ENCODE measurements around the gene SART3.

The SART3 gene

DNA sequence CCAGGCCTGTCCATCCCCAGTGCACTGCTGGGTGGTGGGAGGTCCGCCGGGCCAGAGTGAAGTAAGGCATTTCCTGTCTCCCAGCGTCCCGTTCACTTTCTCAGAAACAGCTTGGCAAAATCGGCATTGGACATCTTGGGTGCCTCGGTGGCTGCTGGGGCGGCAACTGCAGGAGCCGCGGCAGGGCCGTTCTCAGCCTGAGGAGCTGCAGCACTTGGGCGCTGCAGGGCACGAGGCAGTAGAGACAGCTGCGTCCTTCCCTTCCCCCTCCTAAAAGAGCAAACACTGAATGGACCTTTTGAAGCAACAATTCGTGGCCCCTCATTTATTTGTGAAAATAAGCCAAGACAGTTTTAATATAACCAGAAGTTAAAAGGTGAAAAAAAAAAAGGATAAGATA lies 37.6 kb downstream of the SART3 start:
- DNase-seq (ENCODE audit: low read depth in 2 of 2) = no peak

DNA sequence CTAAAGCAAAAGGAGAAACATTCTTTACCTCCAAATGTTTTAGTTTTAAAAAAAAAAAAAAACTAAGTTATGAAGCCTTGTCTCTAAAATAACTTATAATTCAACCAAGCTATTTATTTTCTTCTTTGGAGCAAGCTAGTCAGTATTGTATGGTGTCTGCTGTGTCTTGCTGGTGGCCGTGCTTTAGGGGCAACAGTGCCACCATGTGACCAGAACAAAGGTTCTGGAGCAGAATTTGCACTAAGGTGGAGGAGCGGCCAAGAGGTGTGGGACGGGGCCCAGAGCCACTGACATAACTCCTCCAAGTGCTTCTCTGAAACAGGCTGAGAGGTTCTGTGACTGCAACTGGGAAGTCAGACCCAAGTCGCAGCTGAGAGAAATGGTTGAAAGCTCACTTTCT lies 41.4 kb downstream of the SART3 start:
- DNase-seq (ENCODE audit: low read depth in 2 of 2) = no peak

DNA sequence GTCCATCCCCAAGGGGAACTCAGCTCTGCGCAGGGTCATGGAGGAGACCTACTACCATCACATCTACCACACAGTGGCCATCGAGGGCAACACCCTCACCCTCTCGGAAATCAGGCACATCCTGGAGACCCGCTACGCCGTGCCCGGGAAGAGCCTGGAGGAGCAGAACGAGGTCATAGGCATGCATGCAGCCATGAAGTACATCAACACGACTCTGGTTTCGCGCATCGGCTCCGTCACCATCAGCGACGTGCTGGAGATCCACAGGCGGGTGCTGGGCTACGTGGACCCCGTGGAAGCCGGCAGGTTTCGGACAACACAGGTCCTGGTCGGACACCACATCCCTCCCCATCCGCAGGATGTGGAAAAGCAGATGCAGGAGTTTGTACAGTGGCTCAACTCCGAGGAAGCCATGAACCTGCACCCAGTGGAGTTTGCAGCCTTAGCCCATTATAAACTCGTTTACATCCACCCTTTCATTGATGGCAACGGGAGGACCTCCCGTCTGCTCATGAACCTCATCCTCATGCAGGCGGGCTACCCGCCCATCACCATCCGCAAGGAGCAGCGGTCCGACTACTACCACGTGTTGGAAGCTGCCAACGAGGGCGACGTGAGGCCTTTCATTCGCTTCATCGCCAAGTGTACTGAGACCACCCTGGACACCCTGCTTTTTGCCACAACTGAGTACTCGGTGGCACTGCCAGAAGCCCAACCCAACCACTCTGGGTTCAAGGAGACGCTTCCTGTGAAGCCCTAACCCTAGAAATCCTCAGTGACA lies 42.1 kb downstream of the SART3 start:
- DNase-seq (ENCODE audit: low read depth in 2 of 2) = no peak

DNA sequence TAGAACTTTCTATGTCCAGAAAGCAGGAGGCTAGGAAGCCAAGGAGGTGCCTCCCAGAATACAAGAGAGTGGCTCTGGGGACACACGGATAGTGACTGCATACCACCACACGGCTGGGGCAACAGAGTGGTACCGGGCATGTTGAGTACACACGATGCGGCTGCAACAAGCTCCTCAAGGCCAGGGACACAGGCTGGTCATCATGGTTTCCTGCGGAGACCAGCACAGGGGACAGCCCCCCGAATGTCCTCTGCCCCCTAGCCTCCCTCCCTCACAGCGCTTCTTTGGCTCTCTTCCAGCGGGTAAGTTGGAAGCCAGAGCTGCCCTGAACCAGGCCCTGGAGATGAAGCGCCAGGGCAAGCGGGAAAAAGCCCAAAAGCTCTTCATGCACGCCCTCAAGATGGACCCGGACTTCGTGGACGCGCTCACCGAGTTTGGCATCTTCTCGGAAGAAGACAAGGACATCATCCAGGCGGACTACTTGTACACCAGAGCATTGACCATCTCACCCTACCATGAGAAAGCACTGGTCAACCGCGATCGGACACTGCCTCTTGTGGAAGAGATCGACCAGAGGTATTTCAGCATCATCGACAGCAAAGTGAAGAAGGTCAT lies 42.8 kb downstream of the SART3 start:
- no peak for DNase-seq (ENCODE audit: low read depth in 2 of 2)

DNA sequence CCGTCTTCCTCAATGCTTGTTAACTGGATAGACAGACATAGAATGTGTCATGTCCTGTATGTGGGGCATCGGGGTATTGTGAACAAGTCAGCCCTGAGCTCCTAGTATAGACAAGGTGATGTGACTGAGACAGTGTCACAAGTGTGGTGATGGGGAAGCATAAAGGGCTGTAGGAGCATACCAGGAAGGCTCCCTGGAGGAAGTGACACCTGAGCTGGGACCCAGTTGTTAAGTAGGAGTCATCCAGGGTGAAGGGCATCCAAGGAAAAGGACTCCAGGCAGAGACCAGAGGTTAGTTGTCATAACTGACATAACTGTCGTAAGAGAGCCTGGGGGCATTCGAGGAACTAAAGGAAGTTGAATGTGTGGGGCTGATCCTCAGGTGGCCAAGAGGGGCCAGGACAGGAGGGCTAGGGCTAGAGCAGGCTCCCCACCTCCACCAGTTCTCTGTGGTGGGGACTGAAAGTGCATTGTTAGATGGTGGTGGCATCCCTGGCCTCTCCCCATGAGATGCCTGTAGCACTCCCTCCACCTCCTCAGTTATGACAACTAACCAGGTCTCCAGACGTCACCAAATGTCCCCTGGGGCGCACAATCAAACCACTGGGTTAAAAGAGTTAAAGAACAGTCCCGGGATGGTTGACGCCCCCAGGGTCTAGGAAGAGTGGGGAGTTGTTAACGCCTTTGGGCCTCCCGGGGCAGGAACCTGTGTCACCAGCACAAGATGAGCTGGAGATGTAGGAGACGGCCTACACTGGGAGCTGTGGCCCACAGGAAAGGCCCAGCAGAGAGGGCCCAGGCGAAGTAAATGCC lies 43.5 kb downstream of the SART3 start:
- no peak for DNase-seq (ENCODE audit: low read depth in 2 of 2)

DNA sequence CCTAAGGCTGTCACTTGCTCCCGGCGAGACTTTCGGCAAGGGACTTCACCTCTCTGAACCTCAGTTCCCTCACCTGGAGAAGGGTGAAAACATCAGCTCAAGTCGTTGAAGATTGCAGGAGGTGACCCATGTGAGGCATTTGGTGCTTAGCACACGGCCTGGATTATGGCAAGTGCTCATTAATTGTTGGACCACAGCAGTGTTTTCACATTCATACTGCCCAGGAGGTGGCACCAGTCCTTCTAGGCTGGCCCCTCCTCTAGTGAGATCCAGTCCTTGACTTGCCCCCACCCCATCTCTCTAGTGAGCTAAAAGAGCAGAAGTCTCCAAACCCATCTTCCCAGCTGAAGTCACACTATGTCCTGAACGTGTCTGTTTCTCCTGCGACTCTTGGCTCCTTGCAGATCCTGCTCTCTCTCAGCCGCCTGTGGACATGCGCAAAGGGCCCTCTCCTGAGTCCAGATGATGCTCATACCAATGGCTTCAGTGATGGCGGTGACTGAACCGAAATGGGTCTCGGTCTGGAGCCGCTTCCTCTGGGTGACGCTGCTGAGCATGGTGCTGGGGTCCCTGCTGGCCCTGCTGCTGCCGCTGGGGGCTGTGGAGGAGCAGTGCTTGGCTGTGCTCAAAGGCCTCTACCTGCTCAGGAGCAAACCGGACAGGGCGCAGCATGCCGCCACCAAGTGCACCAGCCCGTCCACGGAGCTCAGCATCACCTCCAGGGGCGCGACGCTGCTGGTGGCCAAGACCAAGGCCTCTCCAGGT lies 44.3 kb downstream of the SART3 start:
- DNase-seq (ENCODE audit: low read depth in 2 of 2) = no peak

DNA sequence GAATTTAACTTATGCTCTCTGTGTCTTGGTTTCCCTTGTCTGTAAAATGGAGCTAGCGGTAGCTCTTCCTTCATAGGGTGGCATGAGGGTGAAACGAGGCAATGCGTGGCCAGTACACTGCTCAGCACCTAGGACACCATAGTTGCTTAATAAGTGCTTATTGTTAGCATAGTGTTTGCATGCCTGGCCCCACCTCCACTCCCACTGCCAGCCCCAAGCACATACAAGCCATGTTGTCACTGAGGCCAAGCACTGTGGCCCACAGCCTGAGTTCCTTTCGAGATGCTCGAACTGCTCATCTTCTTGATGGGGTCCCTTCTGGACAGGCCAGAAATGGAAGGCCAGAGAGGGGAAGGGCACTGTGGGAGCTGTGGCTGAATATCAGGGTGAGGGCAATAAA lies 45.1 kb downstream of the SART3 start:
- no peak for DNase-seq (ENCODE audit: low read depth in 2 of 2)

DNA sequence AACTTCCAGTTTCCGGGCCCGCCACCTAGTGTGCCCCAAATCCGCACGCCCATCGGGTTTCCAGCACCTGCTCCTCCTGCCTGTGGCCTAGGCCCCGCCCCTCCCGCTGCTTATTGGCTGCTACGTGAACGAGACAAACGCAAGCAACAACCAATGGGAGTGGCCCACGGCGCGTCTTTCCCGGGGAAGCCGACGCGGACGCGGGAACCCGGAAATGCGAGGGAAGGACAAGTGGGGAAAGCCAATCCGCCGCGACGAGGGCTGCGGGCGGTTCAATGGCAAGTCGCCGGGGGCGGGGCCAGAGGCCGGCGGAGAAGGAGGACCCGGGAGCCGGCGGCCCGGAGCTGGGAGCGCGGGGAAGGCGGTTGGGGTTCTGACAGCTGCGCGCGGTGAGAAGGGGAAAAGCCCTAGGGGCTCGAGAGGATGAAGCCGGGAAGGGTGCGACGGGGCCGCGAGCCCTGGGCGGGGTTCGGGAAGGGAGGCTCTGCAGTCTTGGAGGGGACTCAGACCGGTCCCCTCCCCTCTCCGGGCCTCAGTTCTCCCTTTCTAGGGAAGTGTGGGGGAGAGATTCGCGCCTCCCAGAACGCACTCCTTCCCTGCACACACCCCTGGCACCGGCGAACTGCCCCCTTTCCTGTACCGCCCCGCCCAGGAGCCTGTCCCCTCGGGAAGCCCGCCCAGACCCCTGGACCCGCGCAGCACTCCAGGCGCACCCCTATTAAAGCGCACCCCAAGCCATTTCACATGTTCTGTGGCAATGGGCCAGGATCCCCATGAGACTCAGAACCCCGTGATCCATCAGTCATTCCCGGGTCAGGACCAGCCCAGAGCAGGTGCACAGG lies 45.8 kb downstream of the SART3 start, which contains the start of gene FICD:
Gene FICD, plus strand, starts transcription at position 305 of the 842 bp plus-strand sequence. CDS start 1,696 bp downstream, outside the sequence.
- peak; percentile 93 to 97 for DNase-seq (ENCODE audit: low read depth in 2 of 2)

DNA sequence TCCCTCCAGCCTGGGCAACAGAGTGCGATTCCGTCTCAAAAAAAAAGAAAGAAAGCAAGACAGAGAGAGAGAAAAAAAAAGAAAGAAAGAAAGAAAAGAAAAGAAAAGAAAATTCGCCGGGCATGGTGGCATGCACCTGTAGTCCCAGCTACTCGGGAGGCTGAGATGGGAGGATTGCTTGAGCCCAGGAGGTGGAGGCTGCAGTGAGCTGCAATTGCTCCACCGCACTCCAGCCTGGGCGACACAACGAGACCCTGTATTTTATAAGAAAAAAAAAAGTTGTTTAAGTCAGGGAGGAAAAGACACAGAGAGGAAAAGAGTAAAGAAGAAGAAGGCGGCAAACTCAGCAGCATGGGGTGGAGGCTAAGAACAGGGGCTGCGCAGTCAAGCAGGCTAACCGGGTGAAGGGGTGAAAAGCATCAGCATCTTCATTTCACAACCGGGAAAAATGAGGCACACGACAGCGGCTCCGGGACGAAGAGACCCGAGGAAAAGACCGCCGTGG lies 46.5 kb downstream of the SART3 start:
- no peak for DNase-seq (ENCODE audit: low read depth in 2 of 2)

DNA sequence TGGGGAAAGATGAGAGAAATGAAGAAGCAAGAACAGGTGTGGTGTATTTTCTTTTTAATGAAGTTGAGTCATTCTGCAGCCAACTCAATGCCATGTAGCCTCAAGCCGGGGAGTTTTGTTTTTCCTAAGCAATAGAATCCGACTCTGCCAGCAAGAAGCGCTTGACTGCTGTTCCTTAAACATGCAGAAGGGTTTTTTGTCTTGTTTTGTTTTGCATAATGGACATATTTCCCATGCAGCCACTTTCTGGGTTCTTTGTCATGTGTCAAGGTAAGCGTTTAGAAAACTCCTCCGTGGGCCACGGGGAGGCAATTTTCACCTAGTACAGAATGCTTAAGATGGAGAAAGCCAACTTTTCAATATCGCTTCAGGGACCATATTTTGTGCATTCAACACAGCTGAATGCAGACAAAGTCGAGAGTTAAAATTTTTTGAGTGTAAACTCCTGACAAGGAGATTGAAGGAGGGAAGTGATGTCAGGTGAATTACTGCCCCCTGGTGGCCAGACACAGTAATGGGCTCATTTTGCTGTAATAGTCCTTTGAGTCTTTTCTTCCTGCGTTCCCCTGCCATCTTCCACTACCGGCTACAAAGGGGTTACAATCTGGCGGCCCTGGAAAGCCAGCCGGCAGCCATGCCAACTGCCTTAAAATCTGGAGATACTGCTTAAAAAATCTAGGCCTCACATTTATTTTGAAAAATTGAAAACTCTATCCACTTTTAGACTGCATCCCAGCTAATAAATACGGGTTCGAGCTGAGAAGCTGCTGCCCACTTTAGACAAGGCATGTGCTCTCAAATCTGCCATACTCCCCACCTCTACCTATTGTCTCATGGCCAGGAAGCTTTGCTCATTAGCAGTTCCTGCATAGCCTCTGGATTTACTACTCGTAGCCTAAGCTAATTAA lies 49.1 kb downstream of the SART3 start:
- DNase-seq (ENCODE audit: low read depth in 2 of 2) = peak; percentile 44 to 61

DNA sequence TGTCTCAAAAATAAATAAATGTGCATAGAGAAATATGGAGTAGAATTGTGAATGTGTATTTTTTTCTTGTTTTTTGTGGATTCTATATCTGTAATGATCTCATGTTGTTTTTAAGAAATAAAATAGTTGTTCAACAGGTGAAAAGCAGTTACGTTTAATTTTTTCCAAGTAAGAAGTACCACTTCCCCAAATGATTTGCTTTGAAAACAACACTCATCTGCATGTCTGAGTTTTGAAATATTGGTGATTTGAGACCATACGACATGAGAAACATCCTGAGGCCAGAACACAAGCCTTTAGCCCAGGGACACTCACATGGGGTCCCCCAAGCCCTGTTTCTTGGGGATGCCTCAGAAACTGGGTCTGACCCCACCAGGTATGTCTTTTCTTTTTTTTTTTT lies 50.1 kb downstream of the SART3 start:
- DNase-seq (ENCODE audit: low read depth in 2 of 2) = no peak

DNA sequence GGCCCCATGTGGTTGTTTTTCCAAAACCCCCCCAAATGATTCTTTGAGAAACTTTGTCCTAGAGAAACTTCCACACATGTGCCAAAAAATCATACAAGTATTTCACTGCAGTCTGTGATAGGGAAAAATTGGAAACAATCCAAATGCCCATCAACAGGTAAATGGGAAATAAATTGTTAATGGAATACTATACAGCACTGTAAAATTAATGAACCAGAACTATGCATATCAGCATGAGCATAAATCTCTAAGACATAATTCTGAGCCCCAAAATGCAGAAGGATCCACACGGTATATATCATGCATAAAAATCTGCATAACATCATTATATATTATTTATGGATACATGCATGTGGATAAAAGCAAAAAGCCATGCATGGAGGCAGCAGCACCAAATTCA lies 51.2 kb downstream of the SART3 start:
- no peak for DNase-seq (ENCODE audit: low read depth in 2 of 2)

DNA sequence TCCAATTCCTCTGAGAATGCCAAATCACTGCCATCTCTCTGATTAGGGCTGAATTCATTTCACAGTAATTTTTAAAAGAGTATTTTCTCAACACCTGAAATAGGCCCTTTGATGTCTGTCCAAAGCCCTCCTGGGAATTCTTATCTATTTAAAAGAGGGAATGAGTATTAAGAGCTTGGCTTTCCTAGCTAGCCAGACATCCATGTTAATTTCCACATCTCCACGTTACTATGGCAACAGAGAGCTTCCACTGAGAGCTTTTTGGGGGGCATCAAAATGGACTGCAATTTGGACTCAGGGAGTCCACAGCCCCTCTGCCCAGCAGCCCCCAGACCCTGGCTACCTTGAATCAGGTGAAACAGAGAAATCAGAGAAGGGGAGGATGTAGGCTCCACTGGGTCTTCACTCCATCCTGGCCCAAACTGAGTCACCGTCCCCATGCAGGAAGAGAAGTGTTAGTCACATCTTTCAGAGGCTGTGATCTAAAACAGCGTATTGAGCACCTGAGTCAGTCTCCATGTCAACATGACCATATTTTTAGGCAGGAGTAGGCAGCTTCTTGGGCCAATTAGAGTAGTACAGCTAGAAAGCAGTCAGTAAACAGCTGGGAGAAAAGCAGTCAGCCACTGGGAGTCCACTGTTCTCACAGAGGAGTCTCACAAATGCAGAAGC lies 52.9 kb downstream of the SART3 start:
- DNase-seq (ENCODE audit: low read depth in 2 of 2) = no peak

DNA sequence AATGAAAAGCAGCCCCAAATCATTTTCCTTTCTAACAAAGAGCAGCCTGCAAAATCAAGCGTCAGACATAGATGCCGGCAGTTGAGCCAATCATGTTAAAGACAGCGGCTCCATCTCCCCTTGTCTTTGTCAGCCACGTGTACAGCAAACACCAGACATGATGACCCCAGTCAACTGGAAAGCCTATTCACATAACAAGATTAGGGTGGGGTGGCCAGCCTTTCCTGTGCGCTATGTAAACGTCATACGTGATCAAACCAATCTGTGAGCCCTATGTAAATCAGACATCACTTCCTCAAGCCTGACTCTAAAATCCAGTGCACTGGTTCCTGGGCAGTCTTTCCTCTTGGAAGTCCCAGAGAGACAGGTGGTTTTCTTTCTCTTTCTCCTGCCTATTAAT lies 55.8 kb downstream of the SART3 start:
- no peak for DNase-seq (ENCODE audit: low read depth in 2 of 2)

DNA sequence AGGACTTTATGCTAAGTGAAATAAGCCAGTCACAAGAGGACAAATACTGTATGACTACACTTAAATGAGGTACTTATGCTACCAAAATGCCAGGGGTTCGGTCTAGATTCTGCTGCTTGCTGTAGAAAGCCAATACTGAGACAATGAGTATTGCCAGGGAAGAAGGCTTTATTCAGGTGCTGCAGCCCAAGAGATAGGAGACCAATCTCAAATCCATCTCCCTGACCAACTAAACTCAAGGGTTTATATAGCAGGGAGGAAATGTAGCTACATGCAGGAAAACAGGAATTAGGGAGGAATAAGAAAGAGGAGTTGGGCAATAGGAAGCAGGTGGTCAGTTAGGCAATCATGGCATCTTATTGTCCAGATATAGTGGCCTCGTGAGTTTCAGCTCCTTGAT lies 58.1 kb downstream of the SART3 start:
- no peak for DNase-seq (ENCODE audit: low read depth in 2 of 2)

DNA sequence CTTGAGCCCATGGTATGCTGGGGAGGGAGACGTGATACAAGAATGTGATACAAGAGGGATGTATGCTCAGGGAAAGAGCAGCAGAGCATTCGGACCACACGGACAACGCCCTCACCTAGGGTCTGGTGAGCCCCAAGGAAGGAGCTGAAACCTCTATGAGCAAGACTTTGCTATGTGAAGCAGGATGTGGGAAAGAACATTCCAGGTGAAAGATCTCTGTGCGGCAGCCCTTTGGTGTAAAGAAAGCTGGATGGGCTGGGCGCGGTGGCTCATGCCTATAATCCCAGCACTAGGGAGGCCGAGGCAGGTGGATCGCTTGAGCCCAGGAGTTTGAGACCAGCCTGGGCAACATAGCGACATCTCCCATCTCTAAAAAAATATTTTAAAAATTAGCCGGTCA lies 62.8 kb downstream of the SART3 start:
- DNase-seq (ENCODE audit: low read depth in 2 of 2) = no peak

DNA sequence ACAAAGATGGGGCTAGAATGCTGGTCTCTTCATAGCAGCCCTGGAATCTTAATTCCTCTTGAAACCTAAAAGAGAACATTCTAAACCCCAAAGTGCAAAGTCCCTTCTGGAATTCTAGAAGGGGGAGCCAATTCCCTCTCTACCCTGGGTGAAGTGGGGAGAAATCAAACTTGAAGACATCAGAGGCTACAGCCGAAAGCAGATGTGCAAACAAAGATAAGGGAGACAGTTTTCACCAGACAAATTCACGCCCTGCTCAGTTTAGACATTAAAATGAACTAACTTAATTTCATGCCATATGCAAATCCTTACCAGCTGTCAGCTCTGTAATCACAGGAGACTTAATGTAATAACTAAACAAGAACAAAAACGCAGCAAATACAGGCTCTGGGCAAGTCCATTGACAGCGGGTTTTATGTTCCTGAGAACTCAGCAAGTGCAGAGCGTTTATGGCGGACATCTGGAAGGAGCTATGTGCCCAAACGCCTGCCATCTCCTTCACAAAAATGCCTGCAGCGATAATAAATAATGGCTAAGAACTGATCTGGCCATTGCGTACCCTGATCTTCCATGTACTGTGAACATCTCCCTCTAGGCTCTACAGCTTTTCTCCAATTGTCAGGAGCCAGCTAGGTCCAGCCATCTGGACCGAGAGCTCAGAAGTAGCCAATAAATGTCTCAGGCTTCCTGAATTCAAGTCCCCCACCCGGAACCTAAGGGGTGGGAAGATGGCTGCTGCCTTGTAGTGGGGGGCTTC lies 65.0 kb downstream of the SART3 start:
- no peak for DNase-seq (ENCODE audit: low read depth in 2 of 2)

DNA sequence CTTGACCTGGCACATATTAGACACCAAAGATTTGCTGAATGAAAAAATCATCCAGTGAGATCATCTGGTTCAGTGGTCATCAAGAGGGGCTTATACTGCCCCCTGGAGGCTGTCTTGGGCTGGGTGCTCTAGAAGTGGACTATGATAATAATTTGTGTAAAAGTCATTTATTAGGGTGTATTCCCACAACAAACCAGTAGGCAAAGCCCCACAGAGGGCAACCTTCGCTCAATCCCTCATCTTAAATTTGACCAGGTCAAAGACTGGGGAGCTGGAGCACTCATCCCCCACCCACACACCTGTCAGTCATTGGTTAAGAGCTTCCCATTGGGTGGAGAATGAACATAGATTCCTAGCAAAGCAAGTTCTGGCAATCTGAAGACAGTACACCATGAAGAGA lies 65.9 kb downstream of the SART3 start:
- DNase-seq (ENCODE audit: low read depth in 2 of 2) = no peak

All from stimulated activated CD4-positive, alpha-beta T cell treated with anti-CD3 and anti-CD28 coated beads, Interleukin-1b, Interleukin-23, amount 100 ng/mL, for 1 hour (primary cell).